Measurements from ENCODE around the gene KDM5A.
"Not testable (repeated sequence)": the region's sequence is repeated elsewhere in the genome, so short reads cannot be mapped to it uniquely, and the experiment has no call there.

KDM5A gene

GRCh38 chr12:389142-390096, at the start of gene KDM5A:
Gene KDM5A (minus strand): TSS chr12:389320. CDS start chr12:389091, 229 bp downstream.
- no peak for DNase-seq

- DNase-seq, result not testable (repeated sequence)
These were observed 46.6 kb upstream of the KDM5A start for GRCh38 chr12:435737-436136.

GRCh38 chr12:422526-422925, 33.4 kb upstream of the KDM5A start:
- DNase-seq, result no peak

GRCh38 chr12:418432-418831, 29.3 kb upstream of the KDM5A start:
- DNase-seq, result no peak

GRCh38 chr12:414859-415258, 25.7 kb upstream of the KDM5A start:
- DNase-seq, result no peak

- no peak for DNase-seq
These were observed 12.9 kb upstream of the KDM5A start for GRCh38 chr12:402029-402389.

GRCh38 chr12:401235-402028, 12.3 kb upstream of the KDM5A start, which contains the start of gene CCDC77:
Gene CCDC77 (plus strand): TSS chr12:401644. CDS start chr12:409384, 7,740 bp downstream.
- no peak for DNase-seq

- no peak for DNase-seq
These were observed 11.7 kb upstream of the KDM5A start for GRCh38 chr12:400828-401227.

- no peak for DNase-seq
These were observed 479 bp downstream of the KDM5A start for GRCh38 chr12:388541-389141.

- DNase-seq, result no peak
These were observed 1.1 kb downstream of the KDM5A start for GRCh38 chr12:388012-388411.

GRCh38 chr12:386651-387050, 2.5 kb downstream of the KDM5A start:
- DNase-seq, result no peak

GRCh38 chr12:370739-371485, 18.2 kb downstream of the KDM5A start:
- DNase-seq, result not testable (repeated sequence)

GRCh38 chr12:367972-368371, 21.1 kb downstream of the KDM5A start:
- no peak for DNase-seq

- DNase-seq, result no peak
These were observed 22.3 kb downstream of the KDM5A start for GRCh38 chr12:366820-367219.

GRCh38 chr12:359091-359490, 30.0 kb downstream of the KDM5A start:
- DNase-seq, result no peak

GRCh38 chr12:356276-356988, 32.7 kb downstream of the KDM5A start:
- DNase-seq, result no peak

GRCh38 chr12:351197-351596, 37.9 kb downstream of the KDM5A start:
- not testable (repeated sequence) for DNase-seq

- DNase-seq, result not testable (repeated sequence)
These were observed 39.5 kb downstream of the KDM5A start for GRCh38 chr12:349625-350024.

- not testable (repeated sequence) for DNase-seq
These were observed 46.1 kb downstream of the KDM5A start for GRCh38 chr12:343036-343435.

- no peak for DNase-seq
These were observed 52.1 kb downstream of the KDM5A start for GRCh38 chr12:337039-337438.

GRCh38 chr12:334125-334524, 55.0 kb downstream of the KDM5A start:
- no peak for DNase-seq

All from SIG-M5 (cell line).